Measurements from ENCODE around the gene SLC38A8.

The SLC38A8 gene

DNA sequence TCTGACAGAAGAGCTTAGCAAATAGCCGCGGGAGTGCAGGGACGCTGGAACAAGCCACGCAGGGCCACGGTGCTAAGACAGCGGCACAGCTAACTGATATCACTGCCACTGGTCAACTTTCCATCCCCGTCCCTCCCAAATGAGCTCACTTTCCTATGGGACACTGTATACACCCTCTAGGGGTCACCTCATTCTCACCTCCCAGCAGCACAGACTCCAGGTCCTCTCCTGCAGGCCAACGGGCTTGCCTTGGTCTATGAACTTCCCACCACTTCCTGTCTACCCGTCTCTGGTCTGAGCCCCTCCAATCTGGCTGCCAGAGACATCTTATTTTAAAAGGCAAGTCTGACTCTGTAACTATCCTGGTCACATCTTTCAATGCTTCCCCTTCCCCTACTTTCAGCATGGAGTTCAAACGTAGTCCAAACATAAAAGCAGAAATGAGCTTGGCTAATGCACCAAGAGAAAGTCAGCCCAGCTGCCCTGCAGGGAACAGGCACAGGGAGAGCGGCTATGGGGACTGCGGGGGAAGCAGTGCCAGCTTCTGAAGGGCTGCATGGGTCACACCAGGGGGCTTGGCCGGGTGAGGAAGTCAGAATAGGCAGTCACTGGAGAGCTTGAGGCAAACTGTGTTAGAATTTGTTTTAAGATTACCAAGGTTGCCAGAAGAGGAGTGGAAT, 26.3 kb upstream of the SLC38A8 start:
- DNase-seq (ENCODE audit: low read depth in 2 of 2): no peak

DNA sequence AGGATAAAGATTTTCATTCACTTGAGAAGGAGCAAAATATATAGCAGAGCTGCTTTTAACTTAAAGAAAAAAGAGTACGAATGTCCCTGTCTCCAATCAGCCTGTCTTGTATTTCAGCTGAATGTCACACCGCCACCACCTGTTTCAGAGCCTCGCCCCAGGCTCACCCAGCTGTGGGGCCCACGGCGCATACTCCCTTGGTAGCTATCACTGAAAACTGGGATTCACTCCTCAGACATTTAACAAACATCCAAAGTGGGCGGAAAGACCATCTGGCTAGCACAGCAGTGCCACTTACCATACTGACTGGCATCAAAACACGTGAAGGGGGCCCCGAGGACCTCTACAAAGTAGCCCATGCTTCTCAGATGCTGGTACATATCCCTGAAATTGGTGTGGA, 25.4 kb upstream of the SLC38A8 start:
- DNase-seq (ENCODE audit: low read depth in 2 of 2): no peak

DNA sequence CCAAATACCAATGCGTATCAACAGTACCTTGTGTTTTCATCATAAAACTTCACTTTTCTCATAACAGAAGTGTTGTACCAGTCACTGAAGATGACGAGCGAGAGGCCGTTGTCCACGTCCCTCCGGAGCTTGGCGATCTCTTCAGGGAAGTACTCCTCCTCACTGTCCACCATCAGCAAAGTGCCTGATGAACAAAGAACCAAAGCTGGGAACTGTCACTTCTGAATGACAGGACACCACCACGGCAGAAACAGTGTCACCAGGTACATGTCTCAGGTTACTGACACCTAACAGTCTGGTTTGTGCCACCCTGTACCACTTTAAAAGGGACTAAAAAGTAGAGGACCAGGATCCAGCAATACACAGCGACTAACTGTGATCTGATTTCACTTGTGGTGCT, 25.0 kb upstream of the SLC38A8 start:
- no peak for DNase-seq (ENCODE audit: low read depth in 2 of 2)

DNA sequence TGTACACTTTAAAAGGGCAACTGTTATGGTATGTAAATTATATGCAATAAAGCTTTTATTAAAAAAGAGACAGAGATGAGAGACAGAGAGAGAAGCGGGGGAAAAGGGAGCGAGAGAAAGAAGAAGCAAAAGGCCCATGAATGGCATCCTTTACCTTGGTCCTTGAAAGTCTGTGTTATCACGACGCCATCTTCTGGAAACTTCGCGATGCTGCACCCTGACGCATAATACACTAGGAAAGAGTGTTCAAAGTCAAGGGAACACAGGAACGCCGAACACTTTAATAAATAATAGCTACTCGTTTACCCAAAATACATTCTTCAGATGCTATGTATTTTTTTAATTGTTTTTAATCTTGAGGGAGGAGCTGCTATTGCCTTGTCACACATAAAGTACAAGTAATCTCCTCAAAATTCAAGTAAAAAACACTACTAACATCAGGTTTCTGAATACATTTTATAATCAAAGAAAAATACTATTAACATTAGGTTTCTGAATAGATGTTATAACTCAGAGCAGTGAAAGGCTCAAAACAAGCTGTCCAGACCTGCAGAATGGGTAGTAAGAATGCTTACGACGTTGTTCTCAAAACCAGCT, 23.0 kb upstream of the SLC38A8 start:
- DNase-seq (ENCODE audit: low read depth in 2 of 2): no peak

DNA sequence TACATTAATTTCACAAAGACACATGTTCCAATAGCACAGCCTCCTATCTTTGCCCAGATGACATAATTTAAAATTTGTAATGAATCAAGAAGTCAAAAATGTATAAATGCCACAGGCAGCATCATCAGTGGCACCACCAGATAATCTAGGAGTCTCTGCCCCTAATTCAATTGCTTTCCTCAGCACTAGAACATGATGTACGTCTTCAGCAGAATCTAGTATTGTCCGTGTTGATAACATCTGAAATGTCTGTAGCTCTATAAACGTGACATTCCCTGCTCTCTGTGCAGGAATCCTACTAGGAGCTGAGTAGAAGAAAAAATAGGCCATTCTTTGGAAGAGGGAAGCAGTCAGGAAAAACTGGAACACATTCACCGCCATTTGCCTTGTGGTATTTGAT, 21.4 kb upstream of the SLC38A8 start:
- DNase-seq (ENCODE audit: low read depth in 2 of 2): no peak

DNA sequence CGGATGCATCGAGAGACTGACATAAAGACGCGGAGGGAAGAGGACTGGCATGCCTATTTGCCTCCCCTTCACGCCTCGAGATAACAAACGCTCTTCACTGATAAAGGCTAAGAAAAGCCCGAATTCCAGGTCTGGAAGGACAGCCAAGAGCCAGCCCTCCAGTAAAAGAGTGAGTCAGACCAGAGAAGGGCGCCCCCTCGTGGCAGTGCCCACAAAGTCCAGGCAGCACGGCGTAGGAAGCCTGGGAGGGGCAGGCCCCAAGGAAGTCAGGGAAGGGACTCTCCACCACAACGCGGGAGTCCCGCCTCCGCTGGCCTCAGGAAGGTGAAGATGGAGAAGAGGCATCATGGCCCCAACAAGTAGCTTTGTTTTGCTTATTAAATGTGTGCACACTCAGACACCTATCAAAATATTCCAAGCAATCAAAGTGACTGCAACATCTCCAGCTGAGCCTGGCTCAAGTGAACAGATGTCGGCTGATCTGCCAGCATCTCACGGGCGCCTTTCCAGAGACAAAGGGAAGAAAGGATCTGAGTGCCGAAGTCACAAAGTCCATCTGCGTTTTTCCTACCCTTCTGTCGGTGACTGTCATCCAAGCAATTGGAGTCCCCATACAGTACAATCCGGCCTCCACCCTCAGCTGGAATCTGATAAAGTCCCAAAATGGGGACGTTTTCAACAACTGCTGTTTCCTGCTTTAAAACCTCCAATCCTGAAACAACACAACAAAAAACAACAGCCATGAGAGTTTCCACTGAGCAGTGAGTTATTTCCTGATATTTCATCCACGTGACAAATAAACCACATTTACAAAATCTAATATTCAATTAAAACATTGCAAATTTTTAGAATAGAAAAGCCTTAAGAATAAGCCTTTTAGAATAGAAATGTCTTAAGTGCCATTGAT, 20.4 kb upstream of the SLC38A8 start:
- peak; percentile 51 to 54 for DNase-seq (ENCODE audit: low read depth in 2 of 2)

DNA sequence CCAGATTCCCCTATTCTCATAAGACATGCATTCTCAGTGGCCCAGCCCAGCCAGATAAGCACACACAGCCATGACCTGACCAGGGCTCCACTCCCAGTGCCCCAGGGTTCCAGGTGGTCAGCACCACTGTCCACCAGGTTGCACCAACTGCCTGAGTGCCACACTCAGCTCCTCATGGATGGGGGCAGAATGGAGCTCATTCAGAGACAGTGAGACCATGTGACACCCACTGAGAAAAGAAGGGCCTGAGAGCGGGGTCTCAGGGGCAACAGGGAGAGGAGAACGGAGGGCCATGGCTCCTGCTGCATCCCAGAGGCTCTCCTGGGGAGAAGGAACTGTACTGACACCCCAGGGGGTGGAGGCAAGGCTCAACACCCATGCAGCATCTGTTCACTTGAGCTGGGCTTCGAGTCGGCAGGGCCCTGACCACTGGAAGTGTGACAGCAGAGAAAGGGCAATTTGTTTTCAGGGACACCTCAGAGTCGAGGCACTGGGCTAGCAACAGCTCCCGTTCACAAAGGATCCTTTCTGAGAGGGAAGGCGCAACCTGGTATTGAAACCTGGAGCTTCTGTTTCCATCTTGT, 18.7 kb upstream of the SLC38A8 start:
- DNase-seq (ENCODE audit: low read depth in 2 of 2): no peak

DNA sequence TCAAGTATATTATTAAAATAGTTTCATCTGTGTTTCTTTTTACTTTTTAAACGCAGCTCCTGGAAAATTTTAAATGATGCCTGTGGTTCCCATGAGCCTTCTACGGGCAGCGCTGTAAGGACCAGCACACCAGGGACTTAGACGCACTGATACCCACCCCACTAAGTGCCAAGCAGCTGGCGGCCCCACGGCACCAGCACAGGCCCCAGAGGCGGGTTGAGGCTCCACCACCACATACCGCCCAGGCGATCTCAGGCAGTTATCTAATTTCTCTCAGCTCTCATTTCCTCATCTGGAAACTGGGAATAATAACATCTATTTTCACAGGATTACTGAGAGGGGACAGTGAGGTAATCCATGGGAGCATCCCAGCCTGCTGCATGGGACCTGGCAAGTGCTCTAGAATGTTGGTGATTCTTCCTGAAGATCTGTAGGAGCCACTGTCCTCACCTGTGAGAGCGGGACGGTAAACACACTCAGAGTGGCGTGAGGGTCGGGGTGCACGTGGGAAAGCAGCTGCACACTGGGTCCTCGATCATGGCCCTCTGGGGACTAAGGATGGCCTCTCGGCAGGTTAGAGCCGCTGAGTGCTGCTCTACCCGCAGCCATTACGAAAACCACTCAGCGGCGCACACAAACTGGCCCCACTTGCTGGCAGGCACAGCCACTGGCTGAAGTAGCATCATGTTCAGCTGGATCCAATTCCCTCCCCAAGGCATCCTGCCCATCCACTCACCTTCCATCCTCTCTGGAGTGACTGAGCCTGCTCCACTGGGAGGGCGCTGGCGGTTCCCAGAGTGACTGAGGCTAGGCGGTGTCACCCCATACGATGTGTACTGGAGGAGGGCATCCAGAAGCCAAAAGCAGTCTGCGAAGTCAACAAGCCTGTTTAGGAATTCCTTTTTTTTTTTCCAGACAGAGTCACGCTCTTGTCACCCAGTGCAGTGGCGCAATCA, 17.6 kb upstream of the SLC38A8 start:
- DNase-seq (ENCODE audit: low read depth in 2 of 2): no peak

DNA sequence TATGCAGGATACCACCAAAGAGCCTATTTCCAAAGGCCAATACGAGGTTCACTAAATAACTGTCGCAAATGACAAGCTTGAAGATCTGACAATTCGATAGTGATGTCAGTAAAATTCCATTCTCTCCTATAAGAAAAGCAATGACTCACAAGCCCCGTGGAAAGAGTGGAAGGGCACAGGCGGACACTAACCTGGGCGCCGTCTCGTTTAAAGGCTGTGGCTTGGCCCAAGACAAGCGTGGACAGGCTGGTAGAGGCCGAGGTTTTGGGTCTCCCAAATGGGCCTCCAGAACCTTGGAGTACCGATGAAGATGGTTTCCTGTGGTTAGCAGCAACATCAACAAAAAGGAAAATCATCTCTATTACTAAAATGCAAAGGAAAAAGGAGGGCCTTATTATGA, 16.5 kb upstream of the SLC38A8 start:
- no peak for DNase-seq (ENCODE audit: low read depth in 2 of 2)

DNA sequence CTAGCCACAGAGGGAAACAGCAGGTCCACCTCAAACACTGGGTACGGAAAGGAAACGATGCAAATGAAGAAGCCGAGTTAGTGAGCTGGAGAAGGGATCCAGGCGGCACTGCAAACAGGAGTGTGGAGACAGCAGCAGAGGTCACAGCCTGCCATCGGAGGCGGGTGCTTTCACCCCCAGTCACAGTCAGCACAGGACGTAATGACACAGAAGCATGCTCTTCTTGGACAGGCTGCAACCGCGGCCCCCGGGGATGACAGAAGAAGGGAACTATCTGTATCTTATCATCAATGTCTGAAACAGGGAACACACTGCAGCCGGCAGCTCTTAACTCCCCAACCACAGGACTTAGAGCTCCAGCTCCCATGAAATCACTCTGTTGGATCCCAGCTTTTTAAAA, 16.1 kb upstream of the SLC38A8 start:
- DNase-seq (ENCODE audit: low read depth in 2 of 2): no peak

DNA sequence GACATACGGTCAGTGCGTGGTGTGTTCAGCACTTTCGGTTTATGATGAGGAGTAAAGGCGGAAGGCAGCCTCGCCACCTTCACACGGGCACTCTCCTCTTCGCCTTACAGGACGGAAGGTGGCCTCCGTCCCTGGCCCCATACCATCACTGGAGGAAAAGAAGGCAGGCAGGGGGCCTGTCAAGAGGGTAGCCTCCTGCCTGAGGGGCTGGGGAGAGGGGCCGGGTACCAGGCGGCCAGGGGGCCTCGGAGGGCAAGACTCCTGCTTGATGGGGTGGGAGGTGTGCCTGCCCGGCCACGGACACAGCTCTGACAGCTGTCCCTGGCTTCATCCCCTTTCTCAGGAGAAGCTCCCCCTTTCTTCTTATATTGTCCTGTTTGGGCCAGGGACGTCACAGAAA, 15.6 kb upstream of the SLC38A8 start:
- DNase-seq (ENCODE audit: low read depth in 2 of 2): no peak

DNA sequence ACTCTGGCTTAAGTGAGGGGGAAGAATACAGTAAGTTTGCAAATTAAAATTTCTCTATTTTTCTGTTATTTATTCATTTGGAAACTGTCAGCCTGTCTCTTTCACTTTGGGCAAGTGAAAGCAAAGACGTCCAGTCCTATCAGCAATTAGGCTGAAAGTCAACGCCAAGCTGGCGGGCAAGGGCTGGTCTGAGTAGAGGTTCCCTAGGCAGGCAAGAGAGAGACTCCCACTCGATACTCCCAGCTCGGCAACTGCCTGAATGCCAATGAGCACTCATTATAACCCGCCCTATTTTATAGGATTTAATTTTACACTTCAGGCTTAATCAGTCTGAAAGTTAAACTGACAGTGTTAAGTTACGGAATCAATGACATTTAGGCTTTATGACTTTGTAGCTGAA, 14.3 kb upstream of the SLC38A8 start:
- no peak for DNase-seq (ENCODE audit: low read depth in 2 of 2)

DNA sequence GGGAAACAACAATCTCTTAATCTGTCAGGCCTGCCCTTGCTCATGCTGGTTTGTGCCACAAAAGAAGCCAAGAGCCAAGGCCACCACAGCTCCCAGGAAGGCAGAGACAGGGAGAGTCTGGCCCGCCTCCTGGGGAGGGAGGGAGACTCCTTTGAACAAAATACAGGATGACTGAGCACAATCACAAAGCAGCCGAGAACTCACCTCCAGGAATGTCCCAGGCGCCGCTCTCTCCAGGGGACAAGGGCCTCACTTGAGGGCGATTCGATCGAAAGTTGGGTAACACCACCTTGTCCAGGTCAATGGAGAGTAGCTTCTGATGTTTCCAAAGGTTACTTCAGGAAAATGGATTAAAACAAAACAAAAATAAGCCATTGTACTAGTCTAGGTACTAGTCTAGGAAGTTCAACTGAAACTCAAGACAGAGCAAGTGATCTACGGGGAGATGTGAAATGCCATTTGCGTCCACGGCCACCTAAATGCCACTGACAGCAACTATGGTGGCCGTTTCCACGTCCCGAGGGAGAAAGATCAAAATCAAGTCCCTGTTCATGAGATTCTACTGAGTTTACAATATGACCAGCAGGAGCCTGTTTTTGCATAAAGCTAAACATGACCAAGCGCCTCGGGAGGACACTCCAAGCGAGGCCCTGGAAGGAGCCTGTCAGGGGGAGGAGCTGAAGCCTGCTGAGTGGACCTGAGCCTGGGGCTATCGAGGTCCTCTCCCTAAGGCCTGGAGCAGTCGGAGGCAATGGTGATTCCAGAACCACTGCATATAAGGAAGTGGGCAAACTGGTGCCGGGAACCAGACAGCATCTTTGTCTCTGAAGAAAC, 13.4 kb upstream of the SLC38A8 start:
- DNase-seq (ENCODE audit: low read depth in 2 of 2): no peak

DNA sequence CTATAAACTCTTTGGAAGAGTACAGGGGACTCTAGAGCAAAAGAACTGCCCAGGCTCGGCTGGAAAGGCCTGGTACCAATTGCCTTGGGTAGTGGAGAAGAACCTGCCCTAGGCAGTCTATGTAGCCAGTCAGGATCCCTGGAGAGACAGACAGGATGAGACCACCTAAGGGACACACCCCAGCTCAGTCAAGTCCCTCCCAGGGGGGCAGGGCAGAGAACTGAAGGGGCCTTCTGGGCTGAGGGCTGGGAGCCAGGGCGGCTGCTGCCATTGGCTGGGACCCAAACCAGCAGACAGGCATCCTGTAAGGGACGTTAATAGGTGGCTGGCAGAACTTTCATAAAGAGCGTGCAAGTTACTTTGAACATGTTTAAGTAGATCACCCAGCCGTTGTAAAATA, 12.8 kb upstream of the SLC38A8 start:
- no peak for DNase-seq (ENCODE audit: low read depth in 2 of 2)

DNA sequence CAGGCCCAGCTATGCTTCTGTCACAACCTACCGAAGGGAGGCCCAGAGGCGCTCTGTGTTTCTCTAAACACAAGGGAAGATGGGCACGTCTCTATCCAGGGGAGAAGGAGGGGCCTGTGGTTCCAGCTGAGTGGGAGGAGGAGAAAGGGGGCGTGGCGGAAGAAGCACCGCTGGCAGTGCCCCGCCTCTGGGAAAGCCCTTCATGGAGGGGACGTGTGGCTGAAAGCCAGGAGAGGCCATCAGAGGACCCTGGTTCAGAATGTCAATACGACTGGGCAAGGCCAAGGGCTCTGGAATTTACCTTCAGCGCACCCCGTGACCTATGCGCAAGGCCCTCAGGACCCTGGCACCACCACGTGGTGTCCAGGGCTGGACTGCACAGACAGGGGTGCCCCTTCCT, 12.3 kb upstream of the SLC38A8 start:
- no peak for DNase-seq (ENCODE audit: low read depth in 2 of 2)

DNA sequence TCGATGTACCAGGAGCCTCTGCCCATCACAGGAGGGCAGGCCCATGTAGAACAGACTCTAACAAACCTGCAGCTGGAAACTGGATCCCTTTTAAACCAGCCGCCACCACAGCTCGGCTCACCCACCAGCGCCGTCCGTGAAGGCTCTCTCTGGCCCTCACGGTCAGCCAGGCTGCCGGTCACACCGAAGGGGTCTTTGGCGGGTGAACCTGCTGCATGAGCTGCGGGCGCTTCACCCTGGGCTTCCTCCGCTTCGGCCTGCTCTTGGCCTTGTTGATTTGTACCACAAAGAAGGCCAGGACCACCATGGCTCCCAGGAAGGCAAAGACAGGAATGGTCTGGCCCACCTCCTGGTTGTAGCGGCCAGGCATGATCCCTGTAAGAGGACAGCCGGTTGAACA, 11.7 kb upstream of the SLC38A8 start:
- DNase-seq (ENCODE audit: low read depth in 2 of 2): no peak

DNA sequence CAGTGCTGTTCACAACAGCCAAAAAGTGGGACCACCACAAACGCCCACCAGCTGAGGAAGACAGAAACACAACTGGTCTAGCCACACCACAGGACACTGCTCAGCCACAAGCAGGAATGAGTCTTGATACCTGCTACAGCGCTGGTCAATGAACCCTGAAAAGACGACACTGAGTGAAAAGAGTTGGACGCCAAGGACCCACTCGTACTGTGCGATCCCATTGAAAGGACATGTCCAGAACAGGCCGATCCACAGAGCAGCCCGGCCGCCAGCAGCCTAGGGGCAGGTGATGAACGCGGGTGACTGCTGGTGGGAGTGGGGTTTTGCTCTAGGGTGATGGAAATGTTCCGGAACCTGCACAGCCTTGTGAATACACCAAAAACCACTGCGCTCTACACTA, 10.6 kb upstream of the SLC38A8 start:
- DNase-seq (ENCODE audit: low read depth in 2 of 2): no peak

DNA sequence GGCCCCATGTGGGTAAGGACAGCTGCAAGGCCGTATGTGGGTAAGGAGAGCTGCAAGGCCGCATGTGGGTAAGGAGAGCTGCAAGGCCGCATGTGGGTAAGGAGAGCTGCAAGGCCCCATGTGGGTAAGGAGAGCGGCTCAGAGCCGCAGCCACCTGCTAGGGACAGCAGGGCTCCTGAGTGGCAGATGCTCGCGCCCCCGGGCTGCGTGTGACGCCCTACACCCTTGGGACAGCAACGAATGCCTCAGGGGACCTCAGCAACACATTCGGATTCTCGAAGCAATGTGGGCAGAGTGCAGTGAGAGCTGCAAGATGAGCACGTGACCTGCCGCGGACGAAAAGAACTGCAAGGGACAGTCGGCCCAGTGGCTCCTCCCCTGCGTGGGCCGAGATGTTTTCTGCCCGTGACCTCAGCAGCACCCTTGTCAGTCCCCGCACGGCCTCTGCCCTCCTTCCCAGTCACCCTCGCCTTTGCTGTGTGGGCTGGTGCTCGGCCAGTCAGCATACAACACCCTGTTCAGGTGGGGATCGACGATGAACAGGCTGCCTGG, 9.6 kb upstream of the SLC38A8 start:
- DNase-seq (ENCODE audit: low read depth in 2 of 2): no peak

DNA sequence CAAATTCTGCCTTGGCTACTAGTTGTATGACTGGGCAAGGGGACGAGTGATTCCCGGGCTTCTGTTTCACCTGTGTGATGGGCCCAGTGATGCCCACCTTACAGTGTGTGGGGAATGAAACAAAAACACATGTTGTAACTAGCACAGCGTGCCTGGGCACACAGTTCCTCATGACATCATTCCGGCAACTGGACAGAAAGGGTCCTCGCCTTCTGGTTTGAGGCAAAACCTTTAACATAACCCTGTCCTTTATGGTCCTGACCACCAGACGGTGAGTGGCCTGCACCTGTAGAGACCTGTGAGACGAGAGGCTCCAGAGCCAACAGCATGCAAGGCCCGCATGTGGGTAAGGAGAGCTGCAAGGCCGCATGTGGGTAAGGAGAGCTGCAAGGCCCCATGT, 7.7 kb upstream of the SLC38A8 start:
- DNase-seq (ENCODE audit: low read depth in 2 of 2): no peak

DNA sequence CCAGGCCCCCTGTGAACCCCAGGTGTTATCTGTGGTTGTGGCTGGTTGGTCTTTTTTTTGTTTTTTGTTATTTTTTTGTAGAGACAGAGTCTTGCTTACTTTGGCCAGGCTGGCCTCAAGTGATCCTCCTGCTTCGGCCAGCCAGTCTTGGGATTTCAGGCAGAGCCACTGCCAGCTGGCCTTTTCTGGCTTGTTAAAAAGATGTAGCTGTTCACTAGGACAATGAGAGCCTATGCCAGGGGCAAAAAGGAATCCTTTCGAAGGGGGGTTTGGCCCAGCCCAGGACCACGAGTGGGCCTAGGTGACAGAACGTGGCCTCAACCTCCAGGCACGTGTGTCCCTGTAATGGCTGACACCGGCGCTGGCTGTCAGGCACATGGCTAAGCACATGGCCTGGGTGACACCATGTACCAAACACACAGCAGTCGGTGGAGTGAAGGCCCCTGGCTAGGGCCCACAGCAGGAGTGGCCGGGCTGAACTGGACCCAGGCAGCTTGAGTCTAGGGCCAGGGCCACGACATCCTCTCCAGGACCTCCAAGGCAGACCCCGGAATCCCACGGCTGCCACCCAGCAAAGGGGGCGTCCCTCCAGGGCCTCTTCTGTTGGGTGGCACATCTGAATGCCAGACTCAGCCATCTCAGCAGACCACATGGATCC, 6.9 kb upstream of the SLC38A8 start:
- no peak for DNase-seq (ENCODE audit: low read depth in 2 of 2)
